ENCODE results near the gene NUP188. TPM values are rescaled to one million over a fixed set of nuclear protein-coding genes. Genes with fewer than 3 reads are reported as not detected.

Gene NUP188
- total and polyA plus RNA-seq, 2 of the 4 experiments (the other 2 are of a cell fraction): 53.0 to 59.1 TPM

GRCh38 chr9:128899566-128900322 is 47.8 kb upstream of the NUP188 start:
- intact Hi-C loops (cut with micrococcal nuclease) (no loop called here), in situ Hi-C loops (cut with MboI; ENCODE audit: low sequenced_read_pairs) (no loop called here), dilution Hi-C loops (cut with HindIII; ENCODE audit: low sequenced_read_pairs, unreplicated experiment) (no loop called here)
- TF ChIP-seq MAZ (IDR thresholded peaks at IDR 0.05; ENCODE audit: borderline replicate concordance, low read depth, low read length) (peak; percentile 37; the same call in 1 of the 2 replicates), CTCF (conservative IDR thresholded peaks at IDR 0.05; ENCODE audit: low read depth, low read length) (no peak), CEBPB (IDR thresholded peaks at IDR 0.05; ENCODE audit: low read depth, low read length) (peak; percentile 56; the same call in 1 of the 2 replicates)
- no peak overlapping the region for H3K9ac ChIP-seq (ENCODE audit: low read depth, low read length)
- H3K18ac ChIP-seq (ENCODE audit: low read depth, low read length): no peak overlapping the region
- H3K9me3 ChIP-seq (ENCODE audit: control insufficient read depth, insufficient read depth, low read length): no peaks in the 10 kb centered on the region
- peak overlapping the region in 1 of 2 experiments; percentile 24; a peak in 1 of 4 replicates for H4K8ac ChIP-seq (ENCODE audit: low read depth in 2 of 2, low read length in 2 of 2)
- POLR2A ChIA-PET (ENCODE audit: unreplicated experiment): no interaction called here
- BruUV-seq (replicated peaks): no TSS peak
- H2BK120ac ChIP-seq (ENCODE audit: low read depth, low read length): no peak overlapping the region
- peaks cover 18% of the 10 kb centered on the region for H3K9me1 ChIP-seq (ENCODE audit: insufficient read depth, low read length)
- ATAC-seq (ENCODE audit: low read depth): 0 out of 2 replicates have a peak, but pooled peaks have one; percentile 19
- H2AFZ ChIP-seq (replicated peaks; ENCODE audit: low read length, poor library complexity): peak overlapping the region; percentile 17
- H3K27me3 ChIP-seq (ENCODE audit: control insufficient read depth, insufficient read depth, low read length): no peaks in the 10 kb centered on the region
- H3K23ac ChIP-seq (ENCODE audit: low read depth, low read length): no peak overlapping the region
- peaks cover 26% of the 10 kb centered on the region for H3K36me3 ChIP-seq (ENCODE audit: control insufficient read depth, insufficient read depth, low read length)
- peaks cover 7% of the 10 kb centered on the region for H3K4me1 ChIP-seq (ENCODE audit: control insufficient read depth, insufficient read depth, low read length)
- CTCF ChIA-PET: no interaction called here
- H2BK20ac ChIP-seq (ENCODE audit: low read depth, low read length): no peak overlapping the region
- H2BK15ac ChIP-seq (ENCODE audit: low read depth, low read length): no peak overlapping the region
- H4K5ac ChIP-seq (ENCODE audit: low read depth, low read length): no peak overlapping the region
- H3K79me1 ChIP-seq (ENCODE audit: low read depth in 1 of 2, low read length in 2 of 2): peaks cover 24 to 78% of the 10 kb centered on the region in 2 experiments
- H2AK5ac ChIP-seq (ENCODE audit: low read depth, low read length): no peak overlapping the region; the same call in 1 of the 2 replicates
- no peak for DNase-seq
- H3K56ac ChIP-seq (ENCODE audit: extremely low read depth, insufficient read depth, low read length): no peak overlapping the region
- H3K14ac ChIP-seq (replicated peaks; ENCODE audit: low read depth, low read length): 0 out of 2 replicates have a peak overlapping the region, but pooled peaks have one; percentile 62
- 0 out of 2 replicates have a peak overlapping the region, but pooled peaks have one; percentile 20 for H3K4ac ChIP-seq (ENCODE audit: low read depth, low read length)
- peak overlapping the region; percentile 43 for H2BK5ac ChIP-seq (ENCODE audit: low read depth, low read length, poor library complexity, severe bottlenecking)
- peaks cover 16% of the 10 kb centered on the region for H4K20me1 ChIP-seq (ENCODE audit: insufficient read depth, low read length)
- H3K27ac ChIP-seq (ENCODE audit: insufficient read depth, low read length): no peak overlapping the region
- H4K91ac ChIP-seq (ENCODE audit: insufficient read depth, low read depth, low read length): no peak overlapping the region
- H3K4me2 ChIP-seq (ENCODE audit: low read depth, low read length): no peak overlapping the region
- H2AK9ac ChIP-seq (replicated peaks; ENCODE audit: low read depth, low read length, poor library complexity): peak overlapping the region; percentile 11
- WGBS, 2 experiments (ENCODE audit: extremely low coverage in 2 of 2, insufficient read length in 1 of 2): 100% methylated on average over 2 of the region's 8 CpGs; no CpG with 5 or more reads in 1 of the 2 experiments
- H3K4me3 ChIP-seq (ENCODE audit: insufficient read depth, low read depth, low read length): no peak overlapping the region
